Erythroblast (primary cell): ENCODE results near the gene ESM1.

Experiments
- DNase-seq, 2 experiments: peaks; one replicate each; lab custom pipeline; 2025; lab: John Stamatoyannopoulos, UW
- GATA1 ChIP-seq: IDR thresholded peaks from 2 replicates; pipeline ENCODE4 v1.6.1; 2011; ENCODE audit warnings: low read depth, mild to moderate bottlenecking, control low read depth, low read length, moderate library complexity
- POLR2A ChIP-seq: IDR thresholded peaks from 2 replicates; pipeline ENCODE4 v1.6.1; 2011; ENCODE audit warnings: mild to moderate bottlenecking, low read length

Gene ESM1

DNA sequence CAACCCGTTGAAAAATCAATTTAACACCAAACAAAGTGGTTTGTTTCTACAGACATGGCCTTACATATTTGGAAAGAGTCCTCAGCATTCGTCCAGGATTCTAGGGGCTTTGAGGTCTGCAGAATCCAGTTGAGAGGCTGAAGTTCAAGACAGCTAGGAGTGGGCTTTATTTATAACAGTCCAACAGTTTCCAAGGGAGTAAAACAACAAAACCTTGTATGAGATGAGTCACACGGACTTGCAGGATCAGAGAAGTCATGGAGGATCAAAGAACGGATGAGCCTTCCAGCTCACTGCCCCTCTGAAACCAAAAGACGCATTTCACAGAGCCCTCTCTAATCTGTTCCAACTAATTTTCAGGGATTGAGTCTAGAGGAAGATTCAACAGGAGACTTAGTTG, 11.1 kb upstream of the ESM1 start:
- no peak for TF ChIP-seq POLR2A
- no peak for TF ChIP-seq GATA1
- DNase-seq: no peak

DNA sequence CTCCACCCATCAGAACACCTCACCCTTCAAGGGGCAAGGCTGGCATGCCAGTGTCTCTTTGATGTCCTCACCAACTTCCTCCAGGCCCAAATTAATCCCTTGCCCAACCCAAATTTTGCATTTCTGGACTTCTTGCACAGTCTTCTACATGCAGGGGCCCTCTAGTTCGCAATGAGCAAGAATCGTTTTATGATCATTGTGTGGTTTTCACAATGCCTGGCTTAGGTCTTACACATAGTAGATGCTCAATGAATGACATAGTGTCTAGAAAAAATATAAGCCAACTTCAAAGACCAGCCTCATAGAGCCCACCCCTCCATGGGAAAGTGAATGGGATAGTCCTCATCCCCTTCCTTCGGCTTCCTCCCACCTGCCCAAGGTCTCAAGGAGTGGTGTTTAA, 9.8 kb upstream of the ESM1 start:
- no peak for TF ChIP-seq POLR2A
- TF ChIP-seq GATA1: no peak
- no peak for DNase-seq

DNA sequence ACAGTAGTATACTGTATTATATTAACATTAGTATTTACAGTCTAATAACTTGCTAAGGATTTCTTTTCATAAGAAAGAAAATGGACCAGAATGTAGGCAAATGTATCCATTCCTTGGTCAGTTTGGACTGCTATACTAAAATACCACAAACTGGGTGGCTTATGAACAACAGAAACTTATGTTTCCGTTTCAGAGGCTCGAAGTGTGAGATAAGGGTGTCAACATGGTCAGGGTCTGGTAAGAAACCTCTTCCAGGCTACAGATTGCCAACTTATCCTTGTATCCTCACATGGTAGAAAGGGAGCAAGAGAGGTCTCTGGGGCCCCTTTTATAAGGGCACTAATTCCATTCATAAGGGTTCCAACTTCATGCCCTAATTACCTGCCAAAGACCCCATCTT, 9.2 kb upstream of the ESM1 start:
- DNase-seq: no peak
- no peak for TF ChIP-seq POLR2A
- TF ChIP-seq GATA1: no peak

DNA sequence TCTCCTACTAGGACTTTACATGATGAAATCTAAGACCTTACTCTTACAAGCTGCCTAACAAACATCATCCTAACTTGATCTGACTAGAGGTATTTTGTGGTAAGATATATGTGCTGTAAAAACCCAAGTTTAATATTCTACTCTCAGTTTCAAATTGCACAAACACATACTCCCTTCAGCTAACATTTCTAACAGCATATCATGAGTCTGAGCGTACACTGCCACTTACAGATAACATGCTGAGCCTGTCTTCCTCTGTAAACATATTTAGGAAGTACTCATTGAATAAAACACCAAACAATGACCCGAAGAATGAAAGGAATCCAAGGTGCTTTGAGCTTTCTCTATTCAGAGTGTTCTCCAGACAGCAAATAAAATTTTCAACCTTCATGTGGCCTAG, 7.9 kb upstream of the ESM1 start:
- TF ChIP-seq GATA1: no peak
- no peak for TF ChIP-seq POLR2A
- no peak for DNase-seq

DNA sequence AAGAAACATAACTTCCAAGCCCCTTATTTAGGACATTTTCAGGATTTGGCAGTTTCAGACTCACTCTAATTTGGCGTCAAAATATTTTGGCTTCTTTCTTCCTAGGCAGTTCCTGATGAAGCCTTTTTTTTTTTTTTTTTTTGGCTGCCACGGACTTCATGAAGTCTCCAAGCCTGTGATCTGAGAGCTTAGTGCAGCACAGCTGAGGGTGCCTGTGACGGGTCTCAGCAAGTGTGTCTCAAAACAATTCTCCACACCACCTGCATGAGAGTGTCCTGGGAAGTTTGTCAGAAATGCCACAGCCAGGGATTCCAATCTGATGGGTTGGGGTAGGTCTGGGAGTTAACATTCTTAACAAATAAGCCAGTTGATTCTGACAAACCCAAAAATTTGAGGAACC, 6.0 kb upstream of the ESM1 start:
- no peak for DNase-seq
- TF ChIP-seq POLR2A (no peak), GATA1 (no peak)

DNA sequence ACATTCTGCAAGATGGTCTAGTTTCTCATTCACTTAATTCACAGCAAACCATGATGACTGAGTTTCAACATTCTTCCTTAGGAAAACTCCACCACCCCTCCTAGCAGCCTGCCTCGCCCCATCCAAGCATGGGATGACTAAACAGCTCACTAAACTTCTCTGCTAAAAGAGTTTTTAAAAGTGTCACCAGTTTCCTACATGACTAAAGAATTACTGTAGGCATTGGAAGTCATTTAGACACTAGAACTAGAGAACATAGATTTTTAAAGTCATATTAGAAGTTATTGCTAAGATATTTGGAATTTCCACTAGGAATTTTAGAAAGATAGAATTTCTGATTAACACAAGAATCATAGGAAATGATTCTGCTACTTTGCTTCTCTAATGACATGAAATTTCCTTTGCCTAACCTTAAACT, 5.5 kb upstream of the ESM1 start:
- TF ChIP-seq GATA1: no peak
- no peak for TF ChIP-seq POLR2A
- DNase-seq: no peak

DNA sequence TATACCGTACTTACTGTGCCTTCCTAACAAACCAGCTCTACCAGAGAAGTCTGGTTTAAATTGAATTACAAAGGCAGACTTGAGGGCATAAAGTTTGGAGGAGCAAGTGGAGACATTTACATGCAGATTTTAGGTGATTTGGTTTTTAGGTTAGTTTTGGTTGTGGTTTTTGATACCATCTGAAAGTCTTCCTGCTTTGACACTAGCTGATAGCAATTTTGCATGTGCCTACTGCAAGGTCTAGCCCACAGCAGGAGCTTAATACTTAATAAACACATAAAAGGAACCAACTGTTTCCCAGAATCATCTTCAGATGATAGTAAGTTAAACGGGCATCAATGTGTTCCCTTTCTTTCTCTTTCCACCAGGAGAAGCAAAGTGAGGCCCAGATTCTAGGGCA, 3.4 kb upstream of the ESM1 start:
- no peak for DNase-seq
- TF ChIP-seq POLR2A (no peak), GATA1 (no peak)

DNA sequence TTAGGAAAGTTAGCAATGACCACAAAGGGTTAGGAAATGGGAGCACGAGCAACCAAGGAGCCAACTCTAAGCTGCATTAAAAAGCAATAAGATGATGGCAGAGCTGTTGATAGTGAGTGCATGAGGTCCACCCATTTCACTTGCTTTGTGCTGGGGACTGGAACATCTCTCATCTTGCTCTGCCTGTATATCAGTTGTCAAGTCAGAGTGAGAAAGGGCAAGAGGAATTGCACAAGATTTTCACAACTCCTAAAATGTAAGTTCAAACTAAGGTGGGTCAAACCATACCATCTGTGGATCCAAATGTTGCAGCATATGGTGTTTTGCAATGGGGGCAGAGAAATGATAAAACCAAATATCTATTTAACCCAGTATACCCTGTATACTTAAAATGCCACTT, 2.8 kb upstream of the ESM1 start:
- no peak for DNase-seq
- TF ChIP-seq POLR2A: no peak
- no peak for TF ChIP-seq GATA1

DNA sequence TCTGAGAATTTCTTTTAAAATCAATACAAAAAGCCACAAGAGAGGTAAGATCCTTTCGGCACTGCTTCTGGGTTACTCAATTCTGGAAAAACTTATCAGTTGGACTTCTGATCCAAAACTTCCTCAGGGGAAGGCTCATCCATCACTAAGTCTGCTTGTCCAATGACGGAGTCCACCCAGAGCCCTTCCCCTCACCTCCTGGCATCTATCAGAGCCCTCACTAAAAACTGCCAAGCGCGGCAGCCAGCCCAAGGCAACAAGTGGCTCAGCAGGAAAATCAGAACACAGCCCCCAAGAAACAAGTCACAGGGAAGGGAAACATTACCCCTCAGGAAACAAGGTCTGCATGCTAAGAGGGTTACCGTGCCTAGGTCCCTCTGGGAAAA, 869 bp upstream of the ESM1 start:
- TF ChIP-seq GATA1 (no peak), POLR2A (no peak)
- no peak for DNase-seq

DNA sequence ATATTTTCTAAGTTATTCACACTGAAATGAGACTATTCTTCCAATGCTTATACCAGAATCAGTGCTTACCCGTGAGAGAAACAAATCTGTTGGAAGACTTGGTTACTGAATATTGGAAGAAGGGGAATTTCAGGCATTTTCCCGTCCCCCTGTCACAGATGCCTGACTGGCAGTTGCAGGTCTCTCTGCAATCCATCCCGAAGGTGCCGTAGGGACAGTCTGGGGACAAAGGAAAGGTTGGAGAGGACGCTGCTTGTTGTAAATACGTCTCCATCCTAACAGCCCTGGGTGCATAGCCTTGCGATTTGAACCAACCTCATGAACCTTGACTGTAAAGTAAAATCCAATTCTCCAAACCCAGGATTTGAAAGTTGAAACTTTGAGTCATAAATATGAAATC, 3.5 kb downstream of the ESM1 start:
- DNase-seq: no peak
- no peak for TF ChIP-seq GATA1
- no peak for TF ChIP-seq POLR2A

DNA sequence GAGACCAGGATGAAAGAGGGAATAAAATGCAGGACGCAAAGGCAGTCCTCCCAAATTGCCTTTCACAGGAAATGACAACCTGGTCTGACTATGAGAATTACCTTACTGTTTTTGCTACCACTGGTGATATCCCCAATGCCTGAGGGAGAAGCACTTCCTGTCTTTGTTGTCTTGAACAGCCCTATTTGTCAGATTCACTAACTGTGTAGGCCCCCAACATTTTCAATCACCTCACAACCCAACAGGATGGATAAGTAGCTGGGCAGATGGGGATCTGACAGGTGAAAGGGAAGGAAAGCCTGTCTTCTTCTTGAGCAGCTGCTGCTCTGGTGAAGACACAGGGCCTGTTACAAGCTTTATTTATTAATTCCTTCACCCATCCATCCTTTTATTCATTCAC, 9.7 kb downstream of the ESM1 start:
- no peak for DNase-seq
- TF ChIP-seq GATA1: no peak
- no peak for TF ChIP-seq POLR2A

DNA sequence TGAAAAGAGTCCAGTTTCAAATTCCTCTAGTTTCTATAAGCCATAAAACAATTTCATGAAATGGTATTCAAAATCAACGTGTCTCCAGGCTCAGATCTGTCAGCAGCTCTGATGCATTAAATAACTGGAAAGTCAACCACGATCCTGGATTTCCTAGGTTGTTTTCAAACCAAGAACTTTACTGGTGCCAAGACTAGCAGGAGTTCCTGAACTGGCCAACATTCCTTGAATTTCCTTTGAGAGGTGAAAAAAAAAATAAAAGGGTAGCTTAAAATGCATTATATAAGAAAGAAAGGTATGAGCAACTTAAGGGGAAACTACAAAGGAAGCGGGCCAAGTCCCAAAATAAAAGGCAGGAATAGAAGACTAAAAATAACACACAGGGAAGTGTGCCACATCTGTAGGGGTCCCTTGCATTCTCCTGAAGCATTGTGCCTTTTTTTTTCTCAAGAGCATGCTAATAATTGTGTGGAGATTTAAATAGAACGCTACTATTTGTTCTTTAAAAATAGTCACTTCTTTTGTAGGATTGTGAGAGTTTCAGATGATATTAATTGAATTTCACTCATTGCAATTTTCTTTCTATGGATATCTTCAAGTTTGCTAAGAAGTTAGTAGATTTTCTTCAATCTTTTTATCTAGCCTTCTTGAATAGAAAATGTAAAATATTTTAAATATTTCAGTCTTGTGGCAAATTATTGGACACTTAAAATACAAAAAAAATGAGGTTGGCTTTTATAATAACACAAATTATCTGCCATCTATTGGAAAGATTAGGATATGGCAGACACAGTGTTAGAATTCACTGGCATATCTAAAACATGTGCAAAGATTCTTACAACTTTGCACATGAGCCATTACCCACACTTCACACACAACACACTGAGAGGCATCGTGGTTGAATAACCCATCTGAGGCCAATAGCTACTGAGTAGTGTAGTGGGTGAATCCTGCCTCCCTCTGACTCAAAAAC, 15.3 kb downstream of the ESM1 start:
- no peak for TF ChIP-seq POLR2A
- TF ChIP-seq GATA1: no peak
- DNase-seq: no peak

DNA sequence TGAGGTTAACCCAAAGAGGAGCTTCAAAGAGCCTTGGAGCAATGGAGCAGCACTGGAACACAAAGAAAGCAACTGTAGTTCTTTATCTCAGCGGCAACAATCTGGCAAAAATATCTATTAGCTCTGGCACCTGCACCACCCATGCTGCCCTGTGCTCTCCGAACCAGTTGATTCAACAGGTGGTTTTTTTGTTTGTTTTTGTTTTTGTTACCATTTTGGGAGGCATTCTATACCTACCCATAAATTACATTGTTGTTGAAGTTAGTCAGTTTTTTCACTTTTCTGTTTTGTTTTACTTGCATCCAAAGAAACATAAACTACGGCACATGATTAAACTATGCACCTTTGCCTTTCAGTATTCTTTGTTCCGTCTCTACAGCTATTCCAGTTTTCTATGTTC, 16.2 kb downstream of the ESM1 start:
- TF ChIP-seq GATA1 (no peak), POLR2A (no peak)
- DNase-seq: no peak

DNA sequence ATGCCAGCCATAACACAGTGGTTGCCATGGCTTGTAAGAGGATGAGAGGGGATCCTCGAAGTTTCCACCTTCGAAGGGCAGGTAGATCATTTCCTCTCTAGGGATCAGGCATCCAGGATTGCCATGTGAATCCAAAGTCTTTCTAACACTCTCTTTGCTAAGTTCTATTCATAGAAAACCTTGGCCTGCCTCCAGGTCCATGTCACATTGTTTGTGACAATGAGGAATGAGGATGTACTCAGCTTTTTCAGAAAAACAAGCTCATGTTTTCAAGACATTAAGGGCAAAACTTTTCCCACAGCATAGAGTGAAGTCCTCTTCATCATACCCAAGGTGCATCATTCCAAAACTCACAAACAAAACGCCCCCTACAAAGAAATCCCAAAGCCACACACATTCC, 19.6 kb downstream of the ESM1 start:
- no peak for DNase-seq
- TF ChIP-seq GATA1 (no peak), POLR2A (no peak)

DNA sequence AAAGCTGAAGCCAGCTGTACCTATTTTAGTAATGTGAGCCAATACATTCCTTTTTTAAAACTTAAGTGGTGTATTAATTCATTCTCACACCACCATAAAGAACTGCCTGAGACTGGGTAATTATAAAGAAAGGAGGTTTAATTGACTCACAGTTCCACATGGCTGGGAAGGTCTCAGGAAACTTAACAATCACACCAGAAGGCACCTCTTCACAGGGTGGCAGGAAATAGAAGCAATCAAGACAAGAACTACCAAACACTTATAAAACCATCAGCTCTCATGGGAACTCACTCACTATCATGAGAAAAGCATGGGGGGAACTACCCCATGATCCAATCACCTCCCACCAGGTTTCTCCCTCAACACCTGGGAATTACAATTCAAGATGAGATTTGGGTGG, 21.0 kb downstream of the ESM1 start:
- TF ChIP-seq POLR2A (no peak), GATA1 (no peak)
- DNase-seq: no peak
